Uterus (tissue), 4 donors: Measurements from ENCODE around the gene ALOX15B. TPM values are rescaled to one million over a fixed set of nuclear protein-coding genes. Genes with fewer than 3 reads are reported as not detected.
A peak's percentile ranks its signal among the peaks of the same experiment; 100 is the strongest.

Source experiments
- DNase-seq, 2 donors: peaks; one replicate each; pipeline ENCODE4 v3.0.0-alpha.2; 2019 to 2020
- H3K27ac ChIP-seq, 2 donors: fragments of 200-600 bp; sonication (generic); 1 replicate in 1 of 2; 2 replicates in 1 of 2; pipeline ENCODE4 v1.5.1; 2016 to 2018
- H3K27me3 ChIP-seq, 2 donors: fragments of 200-600 bp; sonication (generic); one replicate each; pipeline ENCODE4 v1.5.1; 2018 to 2019; ENCODE audit warnings: control low read depth in 1 of 2
- H3K36me3 ChIP-seq, 2 donors: fragments of 200-600 bp; sonication (generic); one replicate each; pipeline ENCODE4 v1.5.1; 2019; ENCODE audit warnings: control low read depth in 1 of 2
- H3K4me1 ChIP-seq, 2 donors: fragments of 200-600 bp; sonication (generic); one replicate each; pipeline ENCODE4 v1.5.1; 2018 to 2019; ENCODE audit warnings: control low read depth in 1 of 2
- H3K4me3 ChIP-seq, 2 donors: fragments of 200-600 bp; sonication (generic); 1 replicate in 1 of 2; 2 replicates in 1 of 2; pipeline ENCODE4 v1.5.1; 2018 to 2019; ENCODE audit warnings: mild to moderate bottlenecking in 1 of 2
- H3K9me3 ChIP-seq, 2 donors: fragments of 200-600 bp; sonication (generic); one replicate each; pipeline ENCODE4 v1.5.1; 2019; ENCODE audit warnings: control low read depth in 1 of 2
- POLR2A ChIP-seq, 2 donors: fragments of 450-650 bp; IDR thresholded peaks; one replicate each; pipeline ENCODE4 v1.6.1; 2016; ENCODE audit warnings: antibody characterized with exemption in 2 of 2, mild to moderate bottlenecking in 1 of 2, moderate library complexity in 1 of 2
- intact Hi-C: fragments of 100-400 bp; cut with DNase I; formaldehyde crosslinking; loops from one replicate; pipeline ENCODE4 v1.15.1; 2023; ENCODE audit warnings: low total_unique reads
- total RNA-seq, 4 donors: library from RNA; depleted of rRNA in 3 of 4; stranded (reverse); fragments of >200 nt in 3 of 4; gene quantifications; one replicate each; pipeline versions ENCODE4 v1.1.0 to v1.2.4, GENCODE V29; 2014 to 2023
- TF ChIP-seq, protein P1 (sequence below), 4 experiments: fragments of 200-600 bp in 2 of 4; fragments of 450-650 bp in 2 of 4; sonication (generic) in 2 of 4; IDR thresholded peaks; one replicate each; pipeline ENCODE4 v1.5.1; 2016 to 2019; ENCODE audit warnings: antibody characterized with exemption in 4 of 4, mild to moderate bottlenecking in 2 of 4, moderate library complexity in 1 of 4
- donor health status: DM: yes; HTN: yes; CAD: no.

ALOX15B gene
- total RNA-seq, 4 donors from 2014 or later = 0.14 to 1.5 (median 0.24) TPM; not detected in 1

DNA sequence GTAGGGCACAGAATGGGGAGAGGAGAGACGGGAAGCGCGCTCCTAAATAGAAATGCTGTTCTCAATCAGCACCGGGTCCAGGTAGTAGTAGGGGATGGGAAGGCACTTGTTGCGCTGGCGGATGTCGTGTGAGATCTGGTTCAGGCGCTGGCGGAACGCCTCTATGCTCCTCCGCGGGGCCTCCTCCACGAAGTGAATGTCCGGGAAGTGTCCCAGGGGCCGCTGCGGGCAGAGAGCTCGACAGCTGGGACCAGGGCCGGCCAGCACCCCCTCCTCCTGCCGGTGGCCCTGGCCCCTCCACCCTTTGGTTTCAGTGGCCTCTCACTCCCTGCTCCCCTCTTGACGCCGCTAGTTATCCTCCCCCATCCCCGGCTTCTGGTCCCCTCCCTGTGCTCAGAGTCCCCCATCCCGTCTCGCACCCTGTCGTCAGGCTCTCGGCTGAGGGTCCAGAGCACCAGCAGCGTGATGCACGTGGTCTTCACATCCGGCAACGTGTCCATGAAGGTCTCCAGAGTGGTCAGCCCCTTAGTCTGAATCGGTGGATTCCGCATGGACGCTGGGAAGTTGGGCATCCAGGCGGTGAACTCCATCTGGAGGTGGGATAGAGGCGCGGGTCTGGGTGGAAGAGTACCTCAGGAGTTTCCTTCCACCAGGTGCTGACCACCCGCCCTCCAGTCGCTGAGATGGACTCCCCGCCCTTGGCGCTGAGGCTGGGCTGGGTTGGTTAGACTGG, 34.0 kb downstream of the ALOX15B start:
- intact Hi-C loops = loop anchor here (10.0 kb wide), 1 partner anchor 232 kb away; no protein-coding TSS in a partner anchor

GRCh38 chr17:8073627-8074484, 35.0 kb downstream of the ALOX15B start:
- no peaks in the 10 kb centered on the region for H3K9me3 ChIP-seq
- no peak overlapping the region for H3K4me3 ChIP-seq
- no peaks in the 10 kb centered on the region for H3K36me3 ChIP-seq
- H3K27ac ChIP-seq = no peak overlapping the region
- TF ChIP-seq, protein P1, sequence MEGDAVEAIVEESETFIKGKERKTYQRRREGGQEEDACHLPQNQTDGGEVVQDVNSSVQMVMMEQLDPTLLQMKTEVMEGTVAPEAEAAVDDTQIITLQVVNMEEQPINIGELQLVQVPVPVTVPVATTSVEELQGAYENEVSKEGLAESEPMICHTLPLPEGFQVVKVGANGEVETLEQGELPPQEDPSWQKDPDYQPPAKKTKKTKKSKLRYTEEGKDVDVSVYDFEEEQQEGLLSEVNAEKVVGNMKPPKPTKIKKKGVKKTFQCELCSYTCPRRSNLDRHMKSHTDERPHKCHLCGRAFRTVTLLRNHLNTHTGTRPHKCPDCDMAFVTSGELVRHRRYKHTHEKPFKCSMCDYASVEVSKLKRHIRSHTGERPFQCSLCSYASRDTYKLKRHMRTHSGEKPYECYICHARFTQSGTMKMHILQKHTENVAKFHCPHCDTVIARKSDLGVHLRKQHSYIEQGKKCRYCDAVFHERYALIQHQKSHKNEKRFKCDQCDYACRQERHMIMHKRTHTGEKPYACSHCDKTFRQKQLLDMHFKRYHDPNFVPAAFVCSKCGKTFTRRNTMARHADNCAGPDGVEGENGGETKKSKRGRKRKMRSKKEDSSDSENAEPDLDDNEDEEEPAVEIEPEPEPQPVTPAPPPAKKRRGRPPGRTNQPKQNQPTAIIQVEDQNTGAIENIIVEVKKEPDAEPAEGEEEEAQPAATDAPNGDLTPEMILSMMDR (IDR thresholded peaks at IDR 0.05) = peak; percentile 42 to 73 (median 60)
- no peak for TF ChIP-seq POLR2A (IDR thresholded peaks at IDR 0.05)
- H3K27me3 ChIP-seq = peaks cover 19 to 36% of the 10 kb centered on the region in 2 donors
- DNase-seq = peak in 1 of 2 donors; percentile 52
- H3K4me1 ChIP-seq = no peaks in the 10 kb centered on the region
- intact Hi-C loops = loop anchor here (10.0 kb wide), 1 partner anchor 231 kb away; no protein-coding TSS in a partner anchor

More for the DNA sequence above, 34.0 kb downstream of the ALOX15B start:
- no peaks in the 10 kb centered on the region for H3K4me1 ChIP-seq
- no peaks in the 10 kb centered on the region for H3K36me3 ChIP-seq
- TF ChIP-seq, protein P1 (IDR thresholded peaks at IDR 0.05) = no peak
- no peak for TF ChIP-seq POLR2A (IDR thresholded peaks at IDR 0.05)
- H3K9me3 ChIP-seq = no peaks in the 10 kb centered on the region
- no peak for DNase-seq
- no peak overlapping the region for H3K27ac ChIP-seq
- H3K27me3 ChIP-seq = peaks cover 19 to 32% of the 10 kb centered on the region in 2 donors
- no peak overlapping the region for H3K4me3 ChIP-seq

GRCh38 chr17:8074554-8074953, 35.7 kb downstream of the ALOX15B start:
- H3K4me1 ChIP-seq = peaks cover 0 to 6% of the 10 kb centered on the region in 2 donors
- TF ChIP-seq, protein P1 (IDR thresholded peaks at IDR 0.05) = no peak
- no peak for TF ChIP-seq POLR2A (IDR thresholded peaks at IDR 0.05)
- no peaks in the 10 kb centered on the region for H3K9me3 ChIP-seq
- H3K27ac ChIP-seq = no peak overlapping the region
- H3K27me3 ChIP-seq = peaks cover 19 to 36% of the 10 kb centered on the region in 2 donors
- H3K4me3 ChIP-seq = no peak overlapping the region
- intact Hi-C loops = loop anchor here (10.0 kb wide), 1 partner anchor 230 kb away; no protein-coding TSS in a partner anchor
- DNase-seq = no peak
- no peaks in the 10 kb centered on the region for H3K36me3 ChIP-seq

DNA sequence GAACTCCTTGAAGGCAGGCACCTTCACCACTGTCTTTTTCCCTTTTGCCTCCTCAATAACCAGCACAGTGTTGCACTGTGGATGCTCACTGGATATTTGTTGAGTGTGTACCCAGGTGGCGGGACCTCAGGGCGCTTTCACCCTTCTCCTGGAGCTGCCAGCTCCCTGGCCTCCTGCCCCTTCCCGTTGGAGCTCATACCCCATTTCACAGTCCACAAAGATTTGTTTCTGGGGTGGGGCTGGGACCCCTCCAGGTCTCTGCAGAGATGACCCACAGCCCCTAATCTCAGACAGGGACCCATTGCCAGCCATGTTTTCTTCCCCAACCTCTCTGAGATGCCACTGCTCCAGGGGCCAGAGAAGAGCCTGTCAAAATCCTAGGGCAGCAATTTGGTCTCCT, 36.2 kb downstream of the ALOX15B start:
- H3K27ac ChIP-seq = no peak overlapping the region
- intact Hi-C loops = loop anchor here (10.0 kb wide), 1 partner anchor 230 kb away; no protein-coding TSS in a partner anchor
- no peak for TF ChIP-seq POLR2A (IDR thresholded peaks at IDR 0.05)

GRCh38 chr17:8075574-8076342, 36.9 kb downstream of the ALOX15B start:
- no peak overlapping the region for H3K27ac ChIP-seq
- H3K4me1 ChIP-seq = peaks cover 0 to 7% of the 10 kb centered on the region in 2 donors
- H3K4me3 ChIP-seq = no peak overlapping the region
- H3K27me3 ChIP-seq = peaks cover 19 to 36% of the 10 kb centered on the region in 2 donors
- no peaks in the 10 kb centered on the region for H3K36me3 ChIP-seq
- DNase-seq = no peak
- H3K9me3 ChIP-seq = no peaks in the 10 kb centered on the region
- no peak for TF ChIP-seq POLR2A (IDR thresholded peaks at IDR 0.05)
- TF ChIP-seq, protein P1 (IDR thresholded peaks at IDR 0.05) = no peak
- intact Hi-C loops = loop anchor here (10.0 kb wide), 1 partner anchor 229 kb away; no protein-coding TSS in a partner anchor

More for the DNA sequence above, 36.2 kb downstream of the ALOX15B start:
- H3K9me3 ChIP-seq = no peaks in the 10 kb centered on the region
- H3K27me3 ChIP-seq = peaks cover 19 to 36% of the 10 kb centered on the region in 2 donors
- DNase-seq = no peak
- H3K4me3 ChIP-seq = no peak overlapping the region
- no peaks in the 10 kb centered on the region for H3K36me3 ChIP-seq
- H3K4me1 ChIP-seq = peaks cover 0 to 7% of the 10 kb centered on the region in 2 donors
